Peyer's patch (tissue), 4 donors: ENCODE data around the gene D2HGDH.

ENCODE experiments used
- POLR2A ChIP-seq, 2 donors: fragments of 450-650 bp; IDR thresholded peaks; one replicate each; pipeline ENCODE4 v1.5.1; 2017; ENCODE audit warnings: antibody characterized with exemption in 2 of 2, mild to moderate bottlenecking in 2 of 2, moderate library complexity in 2 of 2
- TF ChIP-seq, protein P1 (sequence below), 6 experiments: fragments of 450-650 bp in 4 of 6; fragments of 200-600 bp in 2 of 6; sonication (generic) in 1 of 6; IDR thresholded peaks; one replicate each; pipeline ENCODE4 v1.5.1; 2017 to 2019; ENCODE audit warnings: antibody characterized with exemption in 6 of 6, mild to moderate bottlenecking in 3 of 6, moderate library complexity in 1 of 6

- TF ChIP-seq, protein P1, sequence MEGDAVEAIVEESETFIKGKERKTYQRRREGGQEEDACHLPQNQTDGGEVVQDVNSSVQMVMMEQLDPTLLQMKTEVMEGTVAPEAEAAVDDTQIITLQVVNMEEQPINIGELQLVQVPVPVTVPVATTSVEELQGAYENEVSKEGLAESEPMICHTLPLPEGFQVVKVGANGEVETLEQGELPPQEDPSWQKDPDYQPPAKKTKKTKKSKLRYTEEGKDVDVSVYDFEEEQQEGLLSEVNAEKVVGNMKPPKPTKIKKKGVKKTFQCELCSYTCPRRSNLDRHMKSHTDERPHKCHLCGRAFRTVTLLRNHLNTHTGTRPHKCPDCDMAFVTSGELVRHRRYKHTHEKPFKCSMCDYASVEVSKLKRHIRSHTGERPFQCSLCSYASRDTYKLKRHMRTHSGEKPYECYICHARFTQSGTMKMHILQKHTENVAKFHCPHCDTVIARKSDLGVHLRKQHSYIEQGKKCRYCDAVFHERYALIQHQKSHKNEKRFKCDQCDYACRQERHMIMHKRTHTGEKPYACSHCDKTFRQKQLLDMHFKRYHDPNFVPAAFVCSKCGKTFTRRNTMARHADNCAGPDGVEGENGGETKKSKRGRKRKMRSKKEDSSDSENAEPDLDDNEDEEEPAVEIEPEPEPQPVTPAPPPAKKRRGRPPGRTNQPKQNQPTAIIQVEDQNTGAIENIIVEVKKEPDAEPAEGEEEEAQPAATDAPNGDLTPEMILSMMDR (IDR thresholded peaks at IDR 0.05), result no peak
- TF ChIP-seq POLR2A (IDR thresholded peaks at IDR 0.05), result no peak
Observed at GRCh38 chr2:241771286-241772062, 37.0 kb downstream of the D2HGDH start.
